Fibroblast of skin of abdomen (primary cell): ENCODE results near the gene GALNT12.

Experiments used
- DNase-seq: peaks from one replicate; pipeline ENCODE4 v3.0.0-alpha.2; 2013

GALNT12 gene

GRCh38 chr9:98881356-98881755, 73.9 kb downstream of the GALNT12 start:
- no peak for DNase-seq

DNA sequence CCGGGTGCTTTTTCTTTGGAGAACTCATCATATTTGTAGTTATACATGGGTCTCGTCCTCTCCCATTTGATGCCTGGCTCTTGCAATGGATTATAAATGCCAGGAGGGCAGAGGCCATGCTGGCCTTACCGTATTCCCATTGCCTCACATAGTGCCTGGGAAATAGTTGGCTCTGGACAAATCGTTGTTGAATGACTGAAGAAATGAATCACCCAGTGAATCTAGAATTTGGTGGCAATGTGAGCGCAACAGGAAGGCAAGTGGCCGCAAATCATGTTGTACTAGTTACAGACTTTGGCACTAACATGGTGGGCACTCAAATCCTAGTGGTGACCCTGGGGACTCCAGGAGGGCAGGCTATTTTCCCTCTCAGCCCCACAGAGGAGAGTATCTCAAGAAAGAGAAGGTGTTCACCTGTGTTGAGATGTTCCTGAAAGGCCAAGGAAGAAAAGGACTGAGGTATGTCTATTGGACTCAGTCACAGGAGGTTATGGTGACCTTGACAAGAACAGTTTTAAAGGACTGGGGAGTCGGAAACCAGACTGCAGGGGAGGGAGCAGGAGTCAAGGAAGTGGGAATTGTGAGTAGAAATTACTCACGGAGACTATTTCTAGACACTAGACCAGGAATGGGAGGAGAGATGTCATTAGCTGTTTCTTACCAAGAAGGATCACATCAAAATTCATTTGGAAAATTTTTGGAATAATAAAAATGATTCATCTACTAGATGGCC, 74.5 kb downstream of the GALNT12 start:
- DNase-seq, result no peak

DNA sequence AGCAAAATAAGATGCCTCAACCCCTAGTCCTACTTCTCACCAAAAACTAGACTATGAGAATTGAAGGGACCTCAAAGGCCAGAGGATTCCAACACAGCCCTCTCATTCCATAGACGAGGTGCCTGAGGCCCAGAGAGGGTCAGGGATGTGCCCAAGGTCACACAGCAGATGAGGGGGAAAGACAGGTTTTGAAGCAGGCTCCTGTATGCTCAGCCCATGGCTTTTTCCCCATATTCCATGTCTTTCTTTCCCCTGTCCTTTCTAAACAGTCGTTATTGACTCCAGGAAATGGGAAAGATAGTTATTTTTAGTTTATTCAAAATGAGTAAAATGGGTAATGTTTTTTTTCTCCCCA, 75.1 kb downstream of the GALNT12 start:
- DNase-seq, result no peak

DNA sequence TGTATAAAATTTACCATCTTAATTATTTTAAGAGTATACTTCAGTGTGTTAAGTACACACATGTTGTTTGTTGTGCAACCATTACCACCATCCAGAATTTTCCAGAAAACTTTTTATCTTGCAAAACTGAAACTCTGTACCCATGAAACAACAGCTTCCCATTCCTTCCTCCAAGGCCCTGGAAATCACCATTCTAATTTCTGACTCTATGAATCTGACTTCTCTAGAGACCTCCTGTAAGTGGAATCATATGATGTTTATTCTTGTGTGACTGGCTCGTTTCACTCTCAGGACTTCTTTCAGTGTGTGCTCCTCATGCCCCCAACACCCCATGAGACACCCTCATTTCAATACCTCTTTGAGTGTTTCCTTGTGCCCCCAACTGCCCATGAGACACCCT, 75.8 kb downstream of the GALNT12 start:
- DNase-seq, result no peak

DNA sequence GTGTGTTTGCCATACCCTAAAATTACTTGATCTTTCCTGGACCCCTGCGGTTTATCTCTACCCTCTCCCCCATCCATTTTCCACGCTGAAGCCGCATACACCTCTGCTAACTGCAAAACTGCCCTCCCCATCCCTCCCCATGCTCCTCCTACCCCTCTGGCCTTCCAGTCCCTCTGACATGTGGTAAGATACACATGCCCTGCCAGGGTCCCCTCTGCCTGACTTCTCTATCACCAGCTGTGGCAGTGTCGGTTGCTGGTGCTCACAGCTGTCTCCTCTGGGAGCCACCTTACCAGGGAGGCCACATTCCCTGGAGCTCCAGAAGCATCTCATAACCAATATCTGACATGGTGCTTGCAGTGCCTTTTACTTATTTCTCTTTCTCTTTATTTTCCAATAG, 77.4 kb downstream of the GALNT12 start:
- DNase-seq, result no peak

DNA sequence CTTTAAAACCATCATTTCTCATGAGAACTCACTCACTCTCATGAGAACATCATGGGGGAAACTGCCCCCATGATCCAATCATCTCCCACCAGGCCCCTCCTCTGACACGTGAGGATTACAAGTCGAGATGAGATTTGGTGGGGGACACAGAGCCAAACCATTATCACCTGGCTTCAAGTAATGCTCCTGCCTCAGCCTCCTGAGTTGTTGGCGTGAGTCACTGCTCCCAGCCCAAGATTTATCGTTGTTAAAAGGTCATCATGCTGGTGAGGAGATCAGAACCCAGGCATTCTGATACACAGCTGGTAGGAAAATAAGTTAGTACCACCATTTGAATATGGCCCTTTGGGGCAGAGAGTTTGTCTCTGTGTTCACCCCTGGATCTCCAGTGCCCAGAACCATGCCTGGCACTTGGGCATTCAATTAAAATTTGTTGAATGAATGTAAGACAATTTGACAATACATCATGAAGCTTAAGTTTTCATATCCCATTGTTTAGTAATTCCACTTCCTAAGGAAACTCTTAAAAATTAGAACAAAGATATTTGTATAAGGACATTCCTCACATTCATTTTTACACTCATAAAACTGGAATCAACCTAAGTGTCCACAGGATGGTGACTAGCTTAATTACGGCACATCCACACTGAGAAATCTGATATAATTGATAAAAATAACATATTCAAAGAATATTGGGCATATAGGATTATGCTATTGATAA, 78.3 kb downstream of the GALNT12 start:
- no peak for DNase-seq

DNA sequence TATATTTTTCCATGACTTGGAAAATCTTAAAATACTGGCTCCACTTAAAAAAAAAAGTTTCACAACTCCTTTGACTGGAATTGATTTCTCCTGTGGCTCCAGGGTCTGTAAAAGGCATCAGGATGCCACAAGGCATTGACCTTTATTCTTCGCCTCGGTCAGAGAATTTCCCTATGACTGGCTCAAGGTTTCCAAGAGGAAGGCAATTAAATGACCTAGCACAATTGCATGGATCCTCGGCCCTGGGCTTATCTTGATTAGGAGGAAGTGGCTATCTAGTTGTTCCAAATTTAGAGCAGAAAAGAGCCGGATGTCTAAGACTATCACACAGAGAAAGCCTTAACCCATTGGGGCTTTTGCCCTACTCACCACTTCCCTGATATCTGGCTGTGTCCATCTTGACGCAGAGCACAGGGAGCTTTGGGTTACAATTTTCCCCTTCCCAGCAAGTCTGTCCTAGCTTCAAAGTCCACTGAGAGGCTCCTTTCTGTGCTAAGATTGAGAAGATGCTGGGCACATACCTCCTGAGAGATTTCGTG, 79.3 kb downstream of the GALNT12 start:
- DNase-seq, result no peak

DNA sequence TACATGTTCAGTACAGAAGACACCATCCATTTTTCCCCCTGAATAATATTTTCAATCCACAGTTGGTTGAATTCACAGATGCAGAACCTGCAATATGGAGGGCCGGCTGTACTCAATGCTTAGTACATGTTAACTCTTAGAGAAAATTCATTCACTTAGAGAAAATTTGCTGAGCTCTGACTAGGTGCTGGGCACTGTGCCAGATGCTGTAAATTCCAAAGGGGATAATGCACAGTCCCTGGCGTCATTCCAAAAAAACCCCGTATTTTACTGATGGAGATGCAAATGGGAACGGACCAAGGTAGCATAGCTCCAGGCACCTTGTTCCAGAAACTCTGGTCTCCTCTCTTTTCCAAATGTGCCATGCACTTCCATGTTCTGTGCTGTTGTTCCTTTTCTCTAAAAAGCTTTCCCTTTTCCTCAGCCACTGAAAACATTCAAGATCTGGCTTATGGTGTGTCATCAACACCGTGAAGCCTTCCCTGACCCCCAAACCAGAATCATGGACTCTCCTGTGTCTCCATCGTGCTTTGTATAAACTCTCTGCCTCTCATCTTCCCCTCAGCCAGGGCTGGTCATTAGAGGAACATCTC, 80.5 kb downstream of the GALNT12 start:
- DNase-seq, result peak; percentile 69

GRCh38 chr9:98888801-98889421, 81.4 kb downstream of the GALNT12 start:
- DNase-seq, result peak; percentile 73

- DNase-seq, result no peak
These were observed 82.8 kb downstream of the GALNT12 start for GRCh38 chr9:98890256-98890655.

DNA sequence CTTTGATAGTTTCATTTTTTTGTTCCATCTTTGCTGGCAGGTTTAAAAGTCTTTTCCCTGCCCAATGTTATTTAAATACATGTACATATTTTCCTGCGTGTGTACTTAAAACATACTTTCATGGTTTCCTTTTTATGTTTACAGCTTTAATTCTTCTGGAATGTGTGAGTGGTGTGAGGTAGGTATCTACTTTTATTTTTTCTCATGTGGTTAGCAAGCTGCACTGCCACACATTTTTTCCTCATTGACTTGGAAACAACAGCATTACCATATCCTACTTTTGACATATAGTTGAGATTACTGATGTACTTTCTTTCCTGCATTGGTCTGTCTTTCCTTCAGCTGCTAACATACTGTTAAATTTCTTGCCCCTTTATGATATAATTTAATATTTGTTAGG, 84.8 kb downstream of the GALNT12 start:
- peak; percentile 42 for DNase-seq

- no peak for DNase-seq
These were observed 85.2 kb downstream of the GALNT12 start for GRCh38 chr9:98892690-98893089.

- no peak for DNase-seq
These were observed 86.7 kb downstream of the GALNT12 start for GRCh38 chr9:98894171-98894570.

- no peak for DNase-seq
These were observed 87.3 kb downstream of the GALNT12 start for GRCh38 chr9:98894761-98895160.

DNA sequence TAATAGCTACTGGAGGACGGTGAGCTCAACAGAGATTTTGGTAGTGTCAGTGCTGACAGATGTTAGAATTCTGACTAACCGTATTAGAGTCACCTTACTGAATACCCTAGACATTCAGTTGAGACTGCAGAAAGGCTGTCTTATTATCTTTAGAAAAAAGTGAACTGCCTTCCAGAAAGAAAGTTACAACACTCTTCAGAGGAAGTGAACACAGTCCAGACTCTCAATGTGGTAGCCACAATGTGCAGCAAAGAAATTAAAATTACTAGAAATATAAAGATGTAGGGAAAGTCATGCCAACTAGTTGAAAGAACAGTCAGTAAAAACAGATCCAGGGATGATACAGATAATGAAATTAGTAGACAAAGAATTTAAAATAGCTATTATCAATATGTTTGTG, 89.2 kb downstream of the GALNT12 start:
- DNase-seq, result no peak

DNA sequence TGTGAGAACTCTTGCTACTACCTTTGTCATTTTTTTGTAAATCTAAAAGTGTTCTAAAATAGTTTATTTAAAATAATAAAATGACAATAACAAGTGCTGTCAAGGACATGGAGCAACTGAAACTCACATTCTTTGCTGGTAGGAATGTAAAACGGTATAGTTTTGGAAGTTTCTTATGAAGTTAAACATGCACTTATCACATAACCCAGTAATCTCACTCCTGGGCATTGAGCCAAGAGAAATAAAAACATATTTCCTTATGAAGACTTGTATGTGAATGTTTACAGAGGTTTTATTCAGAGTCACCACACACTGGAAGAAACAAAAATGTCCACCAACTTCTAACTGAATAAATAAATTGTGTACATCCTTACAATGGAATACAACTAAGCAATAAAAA, 90.3 kb downstream of the GALNT12 start:
- DNase-seq, result no peak

DNA sequence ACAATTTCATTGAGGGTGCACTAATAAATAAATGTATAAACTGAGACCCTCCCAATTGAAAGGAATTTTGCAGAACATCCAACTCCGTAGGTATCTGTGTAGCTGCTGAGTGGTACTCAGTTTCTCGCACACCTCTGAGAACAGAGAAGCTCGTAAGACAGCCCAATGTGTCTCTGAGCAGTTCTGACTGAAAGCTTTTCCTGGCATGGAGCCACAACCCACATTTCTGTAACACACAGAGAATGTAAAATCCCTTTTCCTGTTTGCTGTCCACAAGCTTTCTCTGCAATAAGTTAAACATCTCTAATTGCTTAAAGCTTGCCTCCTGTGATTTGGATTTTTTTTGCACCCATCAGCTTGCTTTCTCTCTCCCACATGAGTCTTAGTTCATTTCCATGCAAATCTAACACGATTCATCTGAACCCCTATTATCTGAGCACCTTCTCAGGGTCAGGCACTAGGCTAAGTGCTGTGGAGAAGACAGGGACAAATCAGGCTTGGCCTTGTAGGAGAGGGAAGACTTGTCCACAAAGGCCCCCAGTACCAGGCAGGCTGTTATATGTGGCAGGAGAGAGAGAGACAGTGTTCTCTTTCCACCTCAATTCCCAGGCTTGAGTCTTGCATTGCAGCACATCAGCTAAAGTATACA, 92.1 kb downstream of the GALNT12 start:
- DNase-seq, result peak; percentile 95
